Smooth muscle cell (in vitro differentiated cells): ENCODE measurements around the gene S100A2. TPM values are rescaled to one million over a fixed set of nuclear protein-coding genes. Genes with fewer than 3 reads are reported as not detected.

Source experiments
- DNase-seq: peaks from one replicate; lab custom pipeline; 2025; ENCODE audit not compliant: unreplicated experiment; lab: John Stamatoyannopoulos, UW
- H2AFZ ChIP-seq: fragments of 200-600 bp; sonication (generic); 2 replicates; pipeline ENCODE4 v1.6.0; 2016; ENCODE audit warnings: antibody characterized with exemption, low read depth, mild to moderate bottlenecking
- H3F3A ChIP-seq: fragments of 200-600 bp; sonication (generic); 2 replicates; pipeline ENCODE4 v1.6.0; 2017; ENCODE audit warnings: antibody characterized with exemption, low read depth
- H3K27ac ChIP-seq: fragments of 200-600 bp; sonication (generic); 2 replicates; pipeline ENCODE4 v1.5.1; 2016; ENCODE audit warnings: low read depth, mild to moderate bottlenecking
- H3K27me3 ChIP-seq: fragments of 200-600 bp; sonication (generic); 2 replicates; pipeline ENCODE4 v1.6.1; 2016; ENCODE audit warnings: low read depth, mild to moderate bottlenecking
- H3K36me3 ChIP-seq: fragments of 200-600 bp; sonication (generic); 2 replicates; pipeline ENCODE4 v1.5.1; 2016; ENCODE audit warnings: low read depth
- H3K4me1 ChIP-seq: fragments of 200-600 bp; sonication (generic); 2 replicates; pipeline ENCODE4 v1.5.1; 2016; ENCODE audit warnings: low read depth
- H3K4me2 ChIP-seq: fragments of 200-600 bp; sonication (generic); 2 replicates; pipeline ENCODE4 v1.6.0; 2016; ENCODE audit warnings: mild to moderate bottlenecking
- H3K4me3 ChIP-seq: fragments of 200-600 bp; sonication (generic); 2 replicates; pipeline ENCODE4 v1.5.1; 2016; ENCODE audit warnings: mild to moderate bottlenecking
- H3K79me2 ChIP-seq: fragments of 200-600 bp; sonication (generic); 2 replicates; pipeline ENCODE4 v1.6.0; 2016; ENCODE audit warnings: low read depth, mild to moderate bottlenecking
- H3K9ac ChIP-seq: fragments of 200-600 bp; sonication (generic); 2 replicates; pipeline ENCODE4 v1.6.0; 2016; ENCODE audit warnings: low read depth
- H3K9me3 ChIP-seq: fragments of 200-600 bp; sonication (generic); replicated peaks from 2 replicates; pipeline ENCODE4 v1.5.1; 2016; ENCODE audit warnings: low read depth
- H4K20me1 ChIP-seq: fragments of 200-600 bp; sonication (generic); 2 replicates; pipeline ENCODE4 v1.6.0; 2016; ENCODE audit warnings: low read depth
- CTCF ChIP-seq: fragments of 200-600 bp; sonication (generic); IDR thresholded peaks from 2 replicates; pipeline ENCODE4 v1.5.1; 2017; ENCODE audit warnings: borderline replicate concordance, mild to moderate bottlenecking, antibody characterized with exemption; ENCODE audit not compliant: insufficient read depth, poor library complexity, severe bottlenecking
- WGBS: methylation state at CpG from one replicate; pipeline ENCODE4 v1.1.7; 2016; ENCODE audit warnings: low lambda C conversion rate; 5-methylcytosine and 5-hydroxymethylcytosine counted together
- polyA plus RNA-seq: library from polyadenylated mRNA; unstranded; fragments of >200 nt; fragmentation: Nextera tagmentation; extraction: Ambion mirVana; gene quantifications from 2 replicates; pipeline ENCODE4 v1.2.1, GENCODE V29; 2016
- total RNA-seq: library from RNA; depleted of rRNA; stranded (reverse); fragments of >200 nt; gene quantifications from 2 replicates; pipeline ENCODE4 v1.2.3, GENCODE V29; 2014

S100A2 gene
- total and polyA plus RNA-seq, 2 experiments from 2014 or later: 7.3 to 16.6 TPM

GRCh38 chr1:153606194-153606593, 40.5 kb upstream of the S100A2 start:
- H3K4me1 ChIP-seq: peaks cover 28% of the 10 kb centered on the region
- TF ChIP-seq CTCF: no peak
- H3K4me2 ChIP-seq: no peak overlapping the region
- no peaks in the 10 kb centered on the region for H3K36me3 ChIP-seq
- peaks cover 9% of the 10 kb centered on the region for H3K79me2 ChIP-seq
- peaks cover 16% of the 10 kb centered on the region for H3F3A ChIP-seq
- no peaks in the 10 kb centered on the region for H3K9me3 ChIP-seq
- no peak for DNase-seq
- H3K27me3 ChIP-seq: no peaks in the 10 kb centered on the region
- WGBS: 92% methylated on average over 8 of the region's 11 CpGs
- H2AFZ ChIP-seq: no peak overlapping the region
- no peaks in the 10 kb centered on the region for H4K20me1 ChIP-seq
- no peak overlapping the region for H3K27ac ChIP-seq
- no peak overlapping the region for H3K4me3 ChIP-seq
- no peak overlapping the region for H3K9ac ChIP-seq

DNA sequence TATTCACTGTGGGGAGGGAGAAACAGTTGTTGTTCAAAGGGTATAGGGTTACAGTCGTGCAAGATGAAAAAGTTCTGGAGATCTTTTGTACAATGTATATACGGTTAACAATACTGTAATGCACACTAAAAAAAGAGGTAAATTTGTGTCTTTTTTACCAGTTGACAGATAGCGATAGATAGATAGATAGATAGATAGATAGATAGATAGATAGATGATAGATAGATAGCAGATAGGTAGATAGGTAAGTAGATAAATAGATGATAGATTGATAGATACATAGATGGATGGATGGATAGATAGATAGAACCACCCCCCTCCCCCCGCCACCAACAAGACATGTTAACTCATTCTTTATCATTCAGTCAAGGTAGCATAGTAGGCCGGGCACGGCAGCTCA, 37.1 kb upstream of the S100A2 start:
- WGBS: 93% methylated on average over 6 of the region's 6 CpGs
- H3F3A ChIP-seq: no peaks in the 10 kb centered on the region

DNA sequence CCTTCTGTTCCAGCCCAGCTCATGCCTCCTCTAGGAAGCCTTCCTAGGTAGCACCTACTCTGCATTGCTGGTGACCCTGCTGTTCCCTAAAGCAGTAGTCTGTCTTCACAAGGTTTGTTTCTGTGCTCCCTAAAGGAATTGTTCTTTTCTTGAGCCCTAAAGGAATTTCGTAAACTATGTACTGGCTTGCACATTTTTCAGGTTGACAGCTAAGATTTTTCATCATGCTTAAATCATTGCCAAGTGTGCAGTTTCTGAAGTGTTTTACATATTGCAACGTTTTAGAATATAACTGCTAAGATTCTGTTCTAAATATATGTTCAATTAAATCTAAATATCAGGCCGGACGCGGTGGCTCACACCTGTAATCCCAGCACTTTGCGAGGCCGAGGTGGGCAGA, 34.2 kb upstream of the S100A2 start:
- Histone ChIP-seq H3K27me3 (no peaks in the 10 kb centered on the region), H4K20me1 (no peaks in the 10 kb centered on the region), H3K36me3 (no peaks in the 10 kb centered on the region), H3F3A (no peaks in the 10 kb centered on the region), H3K4me3 (no peak overlapping the region), H3K27ac (no peak overlapping the region), H2AFZ (no peak overlapping the region), H3K9me3 (no peaks in the 10 kb centered on the region), H3K4me1 (no peaks in the 10 kb centered on the region), H3K9ac (no peak overlapping the region), H3K79me2 (no peaks in the 10 kb centered on the region), H3K4me2 (no peak overlapping the region)
- DNase-seq: no peak
- WGBS: 92% methylated on average over 7 of the region's 7 CpGs
- TF ChIP-seq CTCF: no peak

More for the DNA sequence above, 37.1 kb upstream of the S100A2 start:
- Histone ChIP-seq H3K4me3 (no peak overlapping the region), H3K4me2 (no peak overlapping the region), H3K27ac (no peak overlapping the region), H3K79me2 (no peaks in the 10 kb centered on the region), H2AFZ (no peak overlapping the region), H4K20me1 (no peaks in the 10 kb centered on the region), H3K9me3 (no peaks in the 10 kb centered on the region), H3K9ac (no peak overlapping the region), H3K4me1 (no peaks in the 10 kb centered on the region), H3K27me3 (no peaks in the 10 kb centered on the region), H3K36me3 (no peaks in the 10 kb centered on the region)
- DNase-seq: no peak
- no peak for TF ChIP-seq CTCF

DNA sequence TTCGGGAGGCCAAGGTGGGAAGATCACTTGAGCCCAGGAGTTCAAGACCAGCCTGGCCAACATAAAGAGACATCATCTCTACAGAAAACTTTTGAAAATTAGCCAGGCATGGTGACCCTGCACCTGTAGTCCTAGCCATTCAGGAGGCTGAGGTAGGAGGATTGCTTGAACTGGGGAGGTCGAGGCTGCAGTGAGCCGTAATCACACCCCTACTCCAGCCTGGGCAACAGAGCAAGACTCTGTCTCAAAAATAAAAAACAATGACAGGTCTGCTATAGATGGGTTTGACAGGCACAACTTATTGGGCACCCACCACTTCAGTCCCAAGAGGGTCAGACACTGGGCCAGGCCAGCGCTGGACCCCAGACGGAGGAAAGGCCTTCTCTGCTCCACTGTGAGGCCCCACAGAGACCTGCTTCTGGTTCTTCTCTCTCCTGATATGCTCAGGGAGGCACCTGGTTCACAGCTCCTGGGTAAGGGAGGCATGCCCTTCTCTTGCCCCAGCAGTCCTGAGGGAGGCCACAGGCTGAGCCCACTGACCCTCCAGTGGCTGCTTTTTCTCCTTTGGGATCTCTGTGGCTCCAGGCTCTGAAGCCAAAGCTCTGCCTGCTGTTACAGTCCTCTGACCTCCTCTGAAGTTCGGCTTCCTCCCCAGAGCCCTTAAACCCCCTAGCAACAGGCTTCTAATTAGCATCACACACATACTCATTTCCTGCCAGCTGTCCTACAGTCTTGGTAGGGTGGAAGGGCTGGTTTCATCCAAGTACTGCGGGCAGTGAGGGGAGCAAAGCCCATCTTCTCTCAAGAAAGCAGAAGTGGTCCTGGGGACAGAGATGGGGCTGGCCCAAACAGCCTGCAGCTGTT, 32.9 kb upstream of the S100A2 start:
- Histone ChIP-seq H3K27ac (no peak overlapping the region), H3K4me1 (no peaks in the 10 kb centered on the region), H3K36me3 (no peaks in the 10 kb centered on the region), H4K20me1 (no peaks in the 10 kb centered on the region), H3K4me3 (no peak overlapping the region), H3K4me2 (peak overlapping the region; percentile 11), H2AFZ (no peak overlapping the region), H3K27me3 (no peaks in the 10 kb centered on the region), H3K9ac (no peak overlapping the region), H3K9me3 (no peaks in the 10 kb centered on the region), H3K79me2 (no peaks in the 10 kb centered on the region), H3F3A (no peaks in the 10 kb centered on the region)
- DNase-seq: no peak
- TF ChIP-seq CTCF: no peak
- 70% methylated on average over 7 of the region's 7 CpGs for WGBS
